ENCODE results near the gene NR2C2AP. TPM values are rescaled to one million over a fixed set of nuclear protein-coding genes. Genes with fewer than 3 reads are reported as not detected.

NR2C2AP gene
- total and polyA plus RNA-seq, 2 of the 13 experiments (the other 11 are each of a cell fraction or from before 2014, with no cell fraction given): 12.2 to 26.8 TPM

DNA sequence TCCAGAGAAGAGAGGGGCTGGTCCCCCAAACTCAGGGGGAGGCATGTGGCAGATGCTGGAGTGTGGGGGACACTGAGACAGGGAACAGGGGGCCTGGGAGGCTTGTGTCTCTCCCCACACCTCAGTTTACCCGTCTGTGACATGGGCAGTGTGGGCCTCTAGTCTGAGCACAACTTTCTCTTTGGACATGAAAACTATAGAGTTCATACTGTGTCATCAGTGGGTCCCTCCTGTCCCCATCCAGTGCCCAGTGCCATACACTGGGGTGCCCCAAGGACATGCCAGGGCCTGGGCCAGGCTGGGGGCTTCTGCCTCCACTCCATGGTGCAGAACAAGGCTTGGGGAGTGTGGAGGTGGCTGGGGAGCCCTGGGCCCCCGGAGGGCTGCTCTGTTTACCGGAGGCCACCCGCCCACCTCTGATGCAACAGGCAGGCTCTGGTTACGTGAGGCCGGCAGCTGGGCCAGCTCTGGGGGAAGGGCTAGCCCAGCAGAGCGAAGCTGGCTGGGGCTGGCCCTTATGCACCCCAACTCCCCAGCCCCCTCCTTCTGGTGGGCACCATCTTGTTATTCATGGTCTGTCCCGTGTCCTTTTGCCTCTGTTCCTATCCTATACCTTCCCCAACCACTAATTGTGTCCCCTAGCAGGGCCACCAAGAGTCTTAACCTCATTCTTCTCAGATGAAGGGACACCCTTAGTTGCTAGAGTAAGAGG lies 31.2 kb downstream of the NR2C2AP start (continued):
- TF ChIP-seq, protein P1, sequence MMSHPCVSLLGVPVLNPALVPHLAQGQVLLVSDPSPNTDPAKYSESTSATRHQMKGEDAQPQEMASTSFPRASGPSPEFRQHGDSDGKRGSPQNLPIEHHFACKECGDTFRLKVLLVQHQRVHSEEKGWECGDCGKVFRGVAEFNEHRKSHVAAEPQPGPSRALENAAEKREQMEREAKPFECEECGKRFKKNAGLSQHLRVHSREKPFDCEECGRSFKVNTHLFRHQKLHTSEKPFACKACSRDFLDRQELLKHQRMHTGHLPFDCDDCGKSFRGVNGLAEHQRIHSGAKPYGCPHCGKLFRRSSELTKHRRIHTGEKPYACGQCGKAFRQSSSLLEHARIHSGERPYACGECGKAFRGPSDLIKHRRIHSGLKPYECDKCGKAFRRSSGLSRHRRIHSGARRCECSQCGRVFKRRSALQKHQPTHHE (CRISPR knock-in tag; IDR thresholded peaks at IDR 0.05; ENCODE audit: borderline replicate concordance): 0 out of 2 replicates have a peak, but pooled peaks have one; percentile 52
- TF ChIP-seq EEA1 (CRISPR knock-in tag; IDR thresholded peaks at IDR 0.05; ENCODE audit: borderline replicate concordance) (no peak), RCOR2 (CRISPR knock-in tag; IDR thresholded peaks at IDR 0.05) (no peak), JDP2 (CRISPR knock-in tag; IDR thresholded peaks at IDR 0.05; ENCODE audit: borderline replicate concordance) (no peak), ZNF550 (CRISPR knock-in tag; IDR thresholded peaks at IDR 0.05; ENCODE audit: borderline replicate concordance) (0 out of 2 replicates have a peak, but pooled peaks have one; percentile 78), PHF8 (CRISPR knock-in tag; IDR thresholded peaks at IDR 0.05) (peak; percentile 46; the same call in 1 of the 2 replicates), SAP130 (CRISPR knock-in tag; IDR thresholded peaks at IDR 0.05; ENCODE audit: low read depth) (peak; percentile 76), ZNF343 (CRISPR knock-in tag; IDR thresholded peaks at IDR 0.05) (0 out of 2 replicates have a peak, but pooled peaks have one; percentile 31), ERF (CRISPR knock-in tag; IDR thresholded peaks at IDR 0.05) (peak; percentile 70; the same call in 1 of the 2 replicates), PCBP1 (IDR thresholded peaks at IDR 0.05; ENCODE audit: borderline replicate concordance, low read depth, low read length) (peak; percentile 91; the same call in 1 of the 2 replicates), RBM39 (IDR thresholded peaks at IDR 0.05; ENCODE audit: low read depth, low read length, poor library complexity, severe bottlenecking) (no peak), ZNF10 (CRISPR knock-in tag; IDR thresholded peaks at IDR 0.05; ENCODE audit: borderline replicate concordance, low read depth) (no peak), ZNF382 (CRISPR knock-in tag; IDR thresholded peaks at IDR 0.05; ENCODE audit: borderline replicate concordance) (no peak), SIX4 (CRISPR knock-in tag; IDR thresholded peaks at IDR 0.05) (peak; percentile 97)
- TF ChIP-seq, protein P2, sequence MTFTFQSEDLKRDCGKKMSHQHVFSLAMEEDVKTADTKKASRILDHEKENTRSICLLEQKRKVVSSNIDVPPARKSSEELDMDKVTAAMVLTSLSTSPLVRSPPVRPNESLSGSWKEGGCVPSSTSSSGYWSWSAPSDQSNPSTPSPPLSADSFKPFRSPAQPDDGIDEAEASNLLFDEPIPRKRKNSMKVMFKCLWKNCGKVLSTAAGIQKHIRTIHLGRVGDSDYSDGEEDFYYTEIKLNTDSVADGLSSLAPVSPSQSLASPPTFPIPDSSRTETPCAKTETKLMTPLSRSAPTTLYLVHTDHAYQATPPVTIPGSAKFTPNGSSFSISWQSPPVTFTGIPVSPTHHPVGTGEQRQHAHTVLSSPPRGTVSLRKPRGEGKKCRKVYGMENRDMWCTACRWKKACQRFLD (CRISPR knock-in tag; IDR thresholded peaks at IDR 0.05; ENCODE audit: borderline replicate concordance): no peak
- TF ChIP-seq, protein P3, sequence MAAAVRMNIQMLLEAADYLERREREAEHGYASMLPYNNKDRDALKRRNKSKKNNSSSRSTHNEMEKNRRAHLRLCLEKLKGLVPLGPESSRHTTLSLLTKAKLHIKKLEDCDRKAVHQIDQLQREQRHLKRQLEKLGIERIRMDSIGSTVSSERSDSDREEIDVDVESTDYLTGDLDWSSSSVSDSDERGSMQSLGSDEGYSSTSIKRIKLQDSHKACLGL (CRISPR knock-in tag; IDR thresholded peaks at IDR 0.05): no peak
- TF ChIP-seq, protein P4, sequence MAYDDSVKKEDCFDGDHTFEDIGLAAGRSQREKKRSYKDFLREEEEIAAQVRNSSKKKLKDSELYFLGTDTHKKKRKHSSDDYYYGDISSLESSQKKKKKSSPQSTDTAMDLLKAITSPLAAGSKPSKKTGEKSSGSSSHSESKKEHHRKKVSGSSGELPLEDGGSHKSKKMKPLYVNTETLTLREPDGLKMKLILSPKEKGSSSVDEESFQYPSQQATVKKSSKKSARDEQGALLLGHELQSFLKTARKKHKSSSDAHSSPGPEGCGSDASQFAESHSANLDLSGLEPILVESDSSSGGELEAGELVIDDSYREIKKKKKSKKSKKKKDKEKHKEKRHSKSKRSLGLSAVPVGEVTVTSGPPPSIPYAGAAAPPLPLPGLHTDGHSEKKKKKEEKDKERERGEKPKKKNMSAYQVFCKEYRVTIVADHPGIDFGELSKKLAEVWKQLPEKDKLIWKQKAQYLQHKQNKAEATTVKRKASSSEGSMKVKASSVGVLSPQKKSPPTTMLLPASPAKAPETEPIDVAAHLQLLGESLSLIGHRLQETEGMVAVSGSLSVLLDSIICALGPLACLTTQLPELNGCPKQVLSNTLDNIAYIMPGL (CRISPR knock-in tag; IDR thresholded peaks at IDR 0.05; ENCODE audit: borderline replicate concordance in 1 of 2, low read depth in 1 of 2): 0 out of 4 replicates have a peak, but pooled peaks of 1 of the 2 experiments have one; percentile 43
- TF ChIP-seq, protein P5, sequence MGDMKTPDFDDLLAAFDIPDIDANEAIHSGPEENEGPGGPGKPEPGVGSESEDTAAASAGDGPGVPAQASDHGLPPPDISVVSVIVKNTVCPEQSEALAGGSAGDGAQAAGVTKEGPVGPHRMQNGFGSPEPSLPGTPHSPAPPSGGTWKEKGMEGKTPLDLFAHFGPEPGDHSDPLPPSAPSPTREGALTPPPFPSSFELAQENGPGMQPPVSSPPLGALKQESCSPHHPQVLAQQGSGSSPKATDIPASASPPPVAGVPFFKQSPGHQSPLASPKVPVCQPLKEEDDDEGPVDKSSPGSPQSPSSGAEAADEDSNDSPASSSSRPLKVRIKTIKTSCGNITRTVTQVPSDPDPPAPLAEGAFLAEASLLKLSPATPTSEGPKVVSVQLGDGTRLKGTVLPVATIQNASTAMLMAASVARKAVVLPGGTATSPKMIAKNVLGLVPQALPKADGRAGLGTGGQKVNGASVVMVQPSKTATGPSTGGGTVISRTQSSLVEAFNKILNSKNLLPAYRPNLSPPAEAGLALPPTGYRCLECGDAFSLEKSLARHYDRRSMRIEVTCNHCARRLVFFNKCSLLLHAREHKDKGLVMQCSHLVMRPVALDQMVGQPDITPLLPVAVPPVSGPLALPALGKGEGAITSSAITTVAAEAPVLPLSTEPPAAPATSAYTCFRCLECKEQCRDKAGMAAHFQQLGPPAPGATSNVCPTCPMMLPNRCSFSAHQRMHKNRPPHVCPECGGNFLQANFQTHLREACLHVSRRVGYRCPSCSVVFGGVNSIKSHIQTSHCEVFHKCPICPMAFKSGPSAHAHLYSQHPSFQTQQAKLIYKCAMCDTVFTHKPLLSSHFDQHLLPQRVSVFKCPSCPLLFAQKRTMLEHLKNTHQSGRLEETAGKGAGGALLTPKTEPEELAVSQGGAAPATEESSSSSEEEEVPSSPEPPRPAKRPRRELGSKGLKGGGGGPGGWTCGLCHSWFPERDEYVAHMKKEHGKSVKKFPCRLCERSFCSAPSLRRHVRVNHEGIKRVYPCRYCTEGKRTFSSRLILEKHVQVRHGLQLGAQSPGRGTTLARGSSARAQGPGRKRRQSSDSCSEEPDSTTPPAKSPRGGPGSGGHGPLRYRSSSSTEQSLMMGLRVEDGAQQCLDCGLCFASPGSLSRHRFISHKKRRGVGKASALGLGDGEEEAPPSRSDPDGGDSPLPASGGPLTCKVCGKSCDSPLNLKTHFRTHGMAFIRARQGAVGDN (CRISPR knock-in tag; IDR thresholded peaks at IDR 0.05): peak; percentile 77

Data from HepG2 (cell line).